NCI-H82 treated with DMSO at 0.1 percent for 48 hours (cell line): ENCODE results near the gene ZBTB7C.
A peak's percentile ranks its signal among the peaks of the same experiment; 100 is the strongest.

Source experiments
- DNase-seq: peaks from one replicate; lab custom pipeline; 2025; ENCODE audit not compliant: unreplicated experiment; lab: John Stamatoyannopoulos, UW

Gene ZBTB7C

DNA sequence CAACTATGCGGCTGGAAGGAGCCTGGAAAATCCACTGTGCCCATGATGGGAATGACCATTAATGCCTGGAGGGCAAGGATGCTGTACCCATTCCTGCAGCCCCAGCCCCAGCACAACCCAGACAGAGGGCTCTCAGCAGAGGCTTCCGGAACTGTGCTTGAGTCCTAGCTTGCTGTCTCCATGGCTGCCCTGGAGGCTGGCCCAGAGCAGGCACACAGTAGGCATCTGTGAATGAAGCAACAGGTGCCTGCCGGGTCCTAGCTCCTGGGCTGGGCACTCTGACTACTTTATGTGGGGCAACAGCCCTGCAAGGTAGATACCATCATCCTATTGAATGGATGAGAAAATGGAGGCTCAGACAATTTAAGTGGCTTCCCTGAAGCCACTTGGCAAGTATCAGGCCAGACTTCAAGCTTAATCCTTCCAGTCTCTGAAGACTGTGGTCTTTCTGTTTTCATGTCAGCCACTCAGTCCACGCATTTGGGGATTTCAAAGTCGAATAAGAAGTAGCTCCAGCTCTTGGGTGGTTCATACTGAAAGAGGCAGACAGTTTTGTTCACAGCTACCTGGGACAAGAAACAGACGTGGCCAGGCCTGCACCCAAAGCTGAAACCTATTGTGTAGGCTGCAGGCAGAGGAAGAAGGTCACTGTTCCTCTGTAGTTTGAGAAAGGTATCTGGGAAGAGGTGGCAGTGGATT lies 237.5 kb downstream of the ZBTB7C start:
- no peak for DNase-seq

DNA sequence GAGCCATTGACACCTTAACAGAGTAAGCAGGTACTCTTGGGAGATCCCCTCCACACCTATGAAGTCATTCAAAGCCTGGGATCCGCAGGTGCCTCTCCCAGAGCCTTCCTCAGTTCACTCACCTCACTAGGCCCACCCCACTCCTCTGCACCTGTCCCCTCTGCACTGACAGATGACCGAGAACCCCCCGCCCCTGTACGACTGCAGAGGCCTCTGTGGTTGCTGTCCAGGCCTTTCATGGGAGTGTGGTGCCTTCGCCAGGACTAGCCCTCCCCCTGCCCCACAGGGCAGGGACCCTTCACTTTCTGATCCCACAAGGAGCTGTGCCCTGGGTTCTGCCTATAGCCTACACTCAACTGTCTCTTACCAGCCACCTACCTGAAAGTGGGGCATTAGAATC lies 238.5 kb downstream of the ZBTB7C start:
- DNase-seq, result no peak

DNA sequence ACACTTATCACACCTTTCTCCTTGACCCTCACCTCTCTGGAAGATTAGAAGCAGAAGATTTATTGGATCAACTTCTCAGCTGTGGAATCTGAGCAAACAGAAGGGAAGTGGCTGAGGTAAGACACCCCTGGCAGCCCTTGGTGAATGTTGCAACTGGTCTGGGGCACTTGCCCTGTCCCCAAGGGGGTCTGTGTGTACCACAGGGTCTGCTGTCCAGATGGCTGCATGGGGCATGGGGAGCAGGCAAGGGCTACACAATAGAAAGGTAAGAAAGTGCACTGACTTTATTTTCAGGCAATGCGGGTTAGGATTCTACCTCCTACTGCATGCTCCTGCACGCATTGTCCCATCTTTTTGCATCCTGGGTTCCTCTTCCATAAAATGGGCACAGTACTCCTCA lies 240.3 kb downstream of the ZBTB7C start:
- peak; percentile 49 for DNase-seq

DNA sequence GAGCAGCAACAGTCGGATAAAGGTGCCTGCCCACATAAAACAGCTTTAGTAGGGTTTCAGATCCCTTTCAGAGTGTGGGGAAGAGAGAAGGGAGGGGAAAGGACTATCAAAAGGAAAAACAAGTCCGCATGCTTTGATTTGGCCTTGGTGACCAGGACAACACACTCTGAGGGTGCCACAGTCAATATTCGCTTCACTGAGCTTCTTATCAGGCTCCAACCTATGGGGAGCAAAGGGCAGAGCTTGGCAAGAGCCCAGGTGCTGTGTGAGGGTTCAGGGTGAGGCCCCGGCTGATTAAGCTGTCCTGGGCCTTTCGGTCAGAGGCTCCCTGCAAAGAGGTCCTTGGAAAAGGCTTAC lies 241.3 kb downstream of the ZBTB7C start:
- no peak for DNase-seq

DNA sequence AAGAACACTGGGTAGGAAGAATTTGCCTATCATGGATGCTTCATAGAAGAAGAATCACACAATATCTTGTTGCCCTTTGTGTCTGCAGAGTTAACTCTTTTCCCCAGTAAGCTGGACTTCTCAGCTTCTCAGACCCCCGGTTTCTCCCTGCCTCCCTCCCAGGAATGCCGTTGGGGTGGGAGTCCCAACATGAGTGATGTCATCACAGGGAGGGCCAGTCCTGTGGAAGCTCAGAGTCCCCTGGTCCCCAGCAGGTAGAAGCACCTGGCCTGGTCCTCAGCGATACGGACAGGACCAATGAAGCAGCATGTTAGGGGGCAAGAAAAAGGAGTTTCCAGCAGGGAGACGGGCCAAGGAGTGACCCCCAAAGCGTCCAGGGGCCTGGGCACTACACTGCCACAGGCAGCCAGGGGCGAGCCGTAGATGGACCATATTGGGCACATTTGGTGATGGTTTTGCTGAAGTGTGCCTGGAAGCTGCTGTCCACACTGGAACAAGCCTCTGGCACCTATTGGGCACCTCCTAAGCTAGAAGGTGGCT lies 242.8 kb downstream of the ZBTB7C start:
- no peak for DNase-seq

DNA sequence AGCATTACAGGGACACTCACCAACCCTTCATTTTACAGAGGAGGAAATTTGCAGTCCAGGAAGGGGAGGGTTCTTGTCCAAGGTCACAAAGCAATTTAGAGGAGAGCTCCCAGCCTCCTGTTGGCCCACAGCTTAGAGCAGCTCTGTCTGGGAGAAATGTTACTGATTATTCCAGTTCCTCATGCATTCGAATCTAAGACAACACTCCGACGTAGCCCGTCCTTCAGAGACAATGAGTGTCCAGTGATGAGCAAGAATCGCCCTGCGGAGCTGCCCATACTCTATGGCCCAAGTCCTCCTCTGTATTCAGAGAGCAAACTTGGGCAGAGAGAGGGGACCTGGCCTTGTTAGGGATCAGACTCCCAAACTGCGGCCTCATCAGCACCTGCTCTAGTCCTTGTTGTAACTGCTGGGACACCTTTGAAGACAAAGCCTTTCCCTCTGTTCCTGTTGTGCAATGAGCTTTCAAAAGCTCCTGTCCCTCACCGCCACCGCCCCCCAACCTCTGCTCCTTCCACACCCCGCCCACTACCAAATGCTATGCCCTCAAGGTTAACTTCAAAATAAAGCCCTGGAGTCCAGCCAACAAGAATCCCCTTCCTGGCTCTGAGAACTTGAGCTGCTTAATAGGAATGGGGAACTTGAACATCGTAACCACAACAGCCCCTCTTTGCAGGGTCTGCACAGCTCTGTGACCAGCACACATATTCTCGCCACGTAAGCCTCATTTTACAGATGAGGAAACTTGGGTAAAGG lies 243.9 kb downstream of the ZBTB7C start:
- DNase-seq, result peak; percentile 65

DNA sequence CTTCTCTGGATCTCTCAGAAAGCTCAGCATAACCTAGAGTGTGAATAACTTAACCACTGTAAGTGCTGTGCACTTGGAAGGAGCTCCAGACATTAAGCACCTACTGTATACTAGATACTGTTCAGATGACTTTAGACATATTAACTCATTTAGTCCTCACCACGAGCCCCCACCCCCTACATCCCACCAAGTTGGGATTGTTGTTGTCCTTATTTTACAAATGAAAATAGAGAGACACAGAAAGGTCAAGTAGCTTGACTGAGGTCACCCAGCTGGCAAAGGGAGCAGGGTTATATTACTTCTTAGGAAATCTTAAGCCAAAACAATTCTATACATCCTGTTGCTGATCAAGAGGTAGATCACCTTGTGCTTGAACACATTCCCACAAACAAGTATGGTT lies 244.5 kb downstream of the ZBTB7C start:
- DNase-seq, result no peak

DNA sequence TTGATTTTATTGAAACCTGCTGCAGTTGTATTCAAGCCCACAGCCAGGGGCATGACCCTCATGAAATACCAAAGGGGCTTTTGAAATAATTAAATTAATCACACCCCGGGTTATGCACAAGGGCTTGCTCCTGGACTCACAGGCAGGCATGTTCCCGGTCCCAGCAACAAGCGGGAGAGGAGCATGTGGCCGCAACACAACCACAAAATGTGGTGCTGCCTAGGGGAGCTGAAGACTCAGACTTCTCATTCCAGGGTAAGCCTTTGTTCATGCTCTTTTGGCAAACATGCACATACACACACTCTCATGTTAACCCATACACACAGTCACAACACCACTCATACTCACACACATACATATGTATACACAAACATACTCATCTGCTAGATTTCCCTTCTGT lies 245.1 kb downstream of the ZBTB7C start:
- DNase-seq, result no peak

DNA sequence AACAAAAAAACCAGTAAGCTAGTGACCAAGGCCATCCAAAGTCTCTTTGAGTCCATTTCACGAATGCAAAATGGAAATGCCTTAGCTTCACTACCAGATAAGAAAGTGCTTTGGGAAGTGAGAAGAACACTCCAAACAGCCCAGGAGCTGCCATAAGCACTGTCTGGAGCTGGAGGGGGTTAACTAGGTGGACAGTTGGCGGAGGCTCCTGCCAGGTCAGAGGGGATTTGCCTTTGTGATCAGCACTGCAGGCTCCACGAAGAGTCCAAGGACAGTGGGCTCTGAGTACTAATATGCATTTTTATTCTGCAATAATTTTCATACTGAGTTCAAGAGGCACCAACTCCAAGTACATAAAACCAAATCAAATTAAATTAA lies 245.5 kb downstream of the ZBTB7C start:
- DNase-seq, result no peak

DNA sequence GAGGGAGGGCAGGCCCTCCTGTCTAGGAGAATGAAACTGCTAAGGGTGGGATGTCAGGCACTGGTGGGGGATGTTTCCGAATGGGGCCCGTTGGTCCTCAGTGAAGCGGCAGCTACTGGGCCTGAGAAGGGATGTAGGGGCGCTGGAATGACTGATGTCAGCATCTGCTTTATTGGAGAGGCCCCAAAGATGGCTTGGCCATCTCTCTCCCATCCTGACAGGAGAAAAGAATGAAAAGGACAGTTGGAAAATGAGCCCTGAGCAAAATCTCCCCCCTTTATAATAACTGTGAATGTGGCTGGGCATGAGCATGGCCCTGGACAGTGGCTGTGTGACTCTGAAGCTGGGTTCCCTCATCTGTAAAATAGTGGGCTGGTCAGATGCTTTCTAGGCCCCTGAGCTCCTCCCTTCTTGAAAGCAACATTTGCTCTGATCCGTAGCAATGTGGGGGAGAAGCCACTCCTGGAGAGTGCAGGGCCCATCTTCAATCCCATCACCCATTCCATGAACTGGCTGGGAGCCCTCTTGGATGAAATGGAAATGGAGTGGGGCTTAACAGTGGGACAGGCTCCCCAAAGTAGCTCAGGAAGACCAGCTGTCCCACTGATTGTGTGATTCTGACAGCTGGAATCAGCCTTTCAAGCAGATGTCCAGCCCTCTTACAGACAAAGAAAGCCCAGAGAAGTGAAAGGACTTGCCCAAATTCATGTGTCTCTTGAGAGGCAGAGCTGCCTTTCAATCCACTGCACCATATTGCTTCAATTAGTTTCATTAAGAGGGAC lies 246.0 kb downstream of the ZBTB7C start:
- no peak for DNase-seq

DNA sequence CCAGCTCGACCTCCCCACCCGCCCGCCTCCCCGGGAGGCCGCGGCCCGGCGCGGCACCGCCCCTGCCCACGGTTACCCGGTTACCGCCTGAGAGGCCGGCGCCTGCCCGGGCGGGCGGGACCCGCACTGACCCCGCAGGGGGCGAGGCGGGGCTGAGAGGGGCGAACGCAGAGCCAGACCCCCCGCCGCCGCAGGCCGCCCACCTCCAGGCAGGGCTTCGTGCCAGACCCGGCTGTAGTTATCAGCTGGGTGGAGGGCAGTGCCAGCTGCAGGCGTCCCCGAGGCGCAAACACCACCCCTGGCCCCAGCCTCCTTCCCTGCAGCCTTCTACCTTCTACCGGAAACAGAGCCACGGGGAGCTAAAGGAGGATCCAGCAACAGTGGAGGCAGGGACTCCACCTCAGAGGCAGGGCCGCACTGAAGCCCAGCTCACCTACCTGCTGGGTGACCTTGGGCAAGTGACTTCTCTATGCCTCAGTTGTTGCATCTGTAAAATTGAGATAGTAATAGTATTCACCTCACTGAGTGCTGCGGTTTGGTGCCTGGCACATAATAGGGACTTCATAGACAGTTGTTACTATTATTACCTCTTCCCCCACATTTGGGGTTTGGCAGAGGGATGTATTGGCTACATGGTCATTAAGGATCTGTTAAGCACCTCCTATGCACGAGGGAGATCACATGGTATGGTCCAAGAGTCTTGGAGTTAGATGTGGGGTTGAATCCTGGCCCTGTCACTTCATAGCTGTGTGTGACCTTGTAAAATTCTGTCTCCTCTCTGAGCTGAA lies 247.1 kb downstream of the ZBTB7C start:
- DNase-seq, result no peak

DNA sequence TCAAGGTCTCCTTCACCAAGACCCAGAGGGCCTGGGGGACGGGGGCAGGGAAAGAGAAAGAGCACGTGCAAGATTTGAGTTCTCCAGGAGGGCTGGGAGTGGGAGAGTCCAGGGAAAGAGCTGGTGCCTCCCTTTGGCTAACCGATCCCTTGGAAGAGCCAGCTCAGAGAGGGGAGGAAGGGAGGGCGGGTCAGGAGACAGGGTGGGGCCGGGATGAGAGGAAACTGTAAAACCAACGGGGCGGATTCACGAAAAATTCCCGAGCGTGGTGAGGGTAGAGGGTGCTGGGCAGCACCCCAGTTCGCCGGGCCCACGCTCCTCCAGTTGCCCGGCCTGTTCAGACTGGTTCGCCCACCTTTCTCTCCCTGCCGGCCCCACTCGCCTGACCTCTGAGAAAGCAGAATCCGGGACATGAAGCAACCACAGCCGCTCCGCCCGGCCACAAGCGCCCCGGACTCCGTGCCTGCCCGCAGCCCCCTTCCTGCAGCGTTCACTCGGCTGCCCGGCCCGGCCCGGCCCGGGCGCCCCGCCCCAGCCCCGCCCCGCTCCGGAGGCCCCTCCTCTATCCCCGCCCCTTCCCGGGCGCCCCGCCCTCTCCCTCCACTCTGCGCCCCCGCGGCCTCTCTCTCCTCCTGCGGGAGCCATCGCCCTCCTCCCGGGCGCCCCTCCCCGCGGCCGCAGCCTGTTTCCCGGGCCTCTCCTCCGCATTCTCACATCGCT lies 247.8 kb downstream of the ZBTB7C start:
- no peak for DNase-seq

DNA sequence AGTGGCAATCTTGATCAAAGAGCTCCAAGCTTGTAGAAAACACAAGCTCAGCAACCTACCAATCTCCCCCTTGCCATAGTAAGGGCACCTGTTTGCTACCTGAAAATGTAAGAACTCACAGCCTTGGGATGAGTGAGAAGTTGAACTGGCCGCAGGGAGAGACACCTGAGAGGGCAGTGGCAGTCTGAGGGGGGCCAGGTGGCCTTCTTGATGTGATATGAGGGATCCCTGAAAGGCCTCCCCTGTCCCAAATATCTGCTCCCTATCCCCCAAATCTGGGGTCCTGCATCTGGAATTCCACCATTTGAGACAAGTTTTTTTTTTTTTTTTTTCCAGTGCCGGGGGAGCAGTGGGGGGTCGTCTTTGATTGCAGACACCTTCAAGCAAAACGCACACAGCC lies 248.6 kb downstream of the ZBTB7C start:
- DNase-seq, result no peak

DNA sequence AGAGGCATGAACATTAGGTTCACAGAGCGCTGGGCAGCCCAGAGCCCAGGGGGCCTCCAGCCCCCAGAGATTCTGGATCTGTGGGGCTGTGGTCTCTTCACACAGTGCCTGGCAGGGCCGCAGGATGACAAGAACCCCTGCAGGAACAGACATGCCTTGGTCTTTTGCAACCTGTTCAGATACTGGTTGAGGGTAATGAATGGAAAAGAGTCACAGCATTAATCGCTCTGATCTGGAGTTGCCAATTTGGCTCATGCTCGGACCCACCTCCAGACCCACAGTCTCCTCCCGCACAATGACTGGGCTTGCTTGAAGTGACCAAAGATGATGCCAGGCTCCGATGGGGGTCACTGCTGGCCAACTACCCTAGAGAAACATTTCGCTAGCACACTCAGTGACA lies 249.4 kb downstream of the ZBTB7C start:
- no peak for DNase-seq

DNA sequence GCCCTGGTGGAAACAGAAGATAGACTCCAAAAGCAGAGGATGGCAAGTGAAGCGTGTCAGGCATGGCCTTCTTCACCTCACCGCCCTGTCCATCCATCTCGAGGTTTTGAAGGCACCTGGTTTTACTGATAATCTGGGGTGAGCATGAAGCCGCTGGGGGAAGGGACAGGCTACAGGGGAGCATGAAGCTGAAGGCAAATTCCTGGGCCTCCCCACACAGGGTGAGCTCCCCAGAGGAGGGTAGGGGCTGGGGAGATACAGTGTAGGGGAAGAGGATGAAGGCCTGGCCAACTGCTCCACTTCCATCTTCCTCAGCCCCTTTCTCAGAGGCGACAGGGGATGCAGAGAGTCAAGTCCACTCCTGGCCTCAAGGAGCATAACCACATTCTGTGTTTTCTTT lies 250.5 kb downstream of the ZBTB7C start:
- DNase-seq, result no peak

DNA sequence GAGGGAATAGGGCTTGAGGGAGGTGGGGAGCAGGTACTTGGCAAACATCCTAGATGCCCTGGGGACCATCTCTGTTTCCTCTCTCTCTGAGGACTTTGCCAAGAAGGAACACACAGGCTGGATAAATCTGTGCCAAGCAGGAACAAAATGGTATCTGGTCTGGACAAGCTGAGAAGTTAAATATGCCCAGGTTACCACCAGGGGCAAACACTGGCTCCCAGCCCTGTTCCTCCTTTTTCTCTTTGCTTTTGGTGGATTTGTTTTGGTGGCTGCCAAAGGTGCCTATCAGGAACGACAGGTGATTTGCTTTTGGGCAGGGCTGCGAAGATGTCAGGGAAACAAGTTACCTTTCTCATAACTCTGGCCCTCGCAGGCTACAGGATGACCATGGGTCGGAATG lies 251.2 kb downstream of the ZBTB7C start:
- DNase-seq, result no peak

DNA sequence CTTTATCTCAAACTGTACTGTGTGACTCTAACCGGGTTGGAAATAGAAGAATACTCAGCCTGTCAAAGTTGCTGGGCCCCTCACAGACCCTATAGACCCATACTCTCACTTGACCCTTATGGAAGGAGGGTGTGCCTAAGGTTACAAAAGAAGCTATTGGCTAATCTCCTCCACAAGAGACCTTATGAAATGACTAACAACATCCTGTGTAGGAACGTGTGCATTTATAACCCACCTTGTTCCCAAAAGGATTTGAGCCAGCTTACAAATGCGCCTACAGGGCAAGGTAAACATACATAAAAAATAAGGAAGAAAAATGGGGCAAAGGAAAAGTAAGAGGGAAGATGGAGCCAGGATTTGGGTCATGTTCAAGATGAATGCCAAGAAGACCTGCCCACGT lies 253.3 kb downstream of the ZBTB7C start:
- no peak for DNase-seq

DNA sequence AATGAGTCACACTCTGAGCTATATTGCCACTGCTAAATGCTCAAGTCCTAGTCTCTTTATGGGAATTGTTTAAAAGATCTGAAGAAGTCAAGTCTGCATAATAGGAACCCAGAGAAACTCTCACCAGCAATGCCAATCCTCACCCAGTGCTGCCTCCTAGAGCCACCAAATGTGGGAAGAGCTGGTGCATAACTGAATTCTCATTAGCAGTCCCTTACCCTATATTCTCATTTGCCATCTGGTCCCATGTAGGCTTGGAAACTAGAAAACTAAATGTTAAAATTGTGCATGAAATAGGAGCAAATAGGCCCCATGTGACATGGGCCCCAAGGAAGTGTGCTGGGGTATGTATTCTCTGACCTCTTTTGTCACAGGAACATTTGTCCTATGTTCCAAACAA lies 254.4 kb downstream of the ZBTB7C start:
- DNase-seq, result no peak

DNA sequence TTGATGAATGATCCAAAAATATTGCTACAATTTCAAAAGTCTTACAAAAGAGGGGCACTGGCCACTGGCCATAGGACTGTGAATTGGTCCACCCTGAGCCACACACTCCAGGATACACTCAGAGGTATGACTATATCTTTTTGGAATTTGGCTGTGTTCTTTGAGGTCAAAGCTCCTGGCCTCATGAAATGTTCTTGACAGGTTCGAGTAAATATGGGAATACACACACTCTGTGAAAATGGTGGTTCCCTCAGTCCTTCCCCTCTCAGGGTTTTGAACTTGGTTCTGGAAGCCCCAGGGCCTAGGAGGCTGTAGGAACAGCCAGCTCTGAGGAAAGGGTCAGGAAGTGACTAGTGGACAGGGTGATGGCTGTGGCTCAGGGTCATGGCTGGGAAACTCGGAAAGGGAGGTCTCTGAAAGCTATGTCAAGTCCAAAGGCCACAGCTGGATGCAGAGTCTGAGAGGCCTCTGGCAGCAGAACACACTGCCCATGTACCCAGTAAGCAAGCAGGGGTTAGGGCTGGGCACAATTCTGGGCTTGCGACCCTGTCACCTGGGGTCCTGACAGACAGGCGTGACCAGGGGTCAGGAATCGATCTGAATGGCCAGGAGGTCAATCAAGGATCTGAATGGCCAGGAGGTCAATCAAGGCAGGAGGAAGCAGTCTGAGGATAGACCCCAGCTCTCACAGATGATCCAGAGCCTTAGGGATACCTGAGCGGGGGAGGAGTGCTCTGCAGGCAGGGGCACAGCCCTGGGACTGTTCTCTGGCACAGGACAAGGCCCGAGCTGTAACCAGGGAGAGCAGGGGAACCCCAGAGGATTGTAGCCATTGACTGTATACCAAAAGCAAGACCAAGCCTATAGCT lies 255.3 kb downstream of the ZBTB7C start:
- no peak for DNase-seq

DNA sequence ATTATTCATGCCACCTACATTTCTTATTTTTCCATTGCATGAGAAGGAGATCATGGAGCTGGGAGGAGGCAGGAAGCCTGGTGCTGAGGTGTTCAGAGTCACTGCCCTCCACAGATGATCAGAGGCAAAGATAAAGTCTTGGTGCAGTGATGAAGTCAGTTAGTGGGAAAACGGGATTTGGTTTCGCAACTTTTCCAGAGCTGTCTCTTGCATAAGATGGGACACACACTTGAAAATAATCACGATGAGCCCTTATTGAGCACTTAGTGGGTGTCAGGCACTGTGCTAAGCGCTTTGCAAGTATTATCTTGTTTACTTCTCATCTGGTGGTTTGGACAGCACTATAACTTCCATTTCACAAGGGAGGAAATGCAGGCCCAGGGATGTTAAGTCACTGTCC lies 256.6 kb downstream of the ZBTB7C start:
- DNase-seq, result no peak
